Gastrocnemius medialis (tissue), 4 donors: ENCODE data around the gene PIP5K1C. TPM values are rescaled to one million over a fixed set of nuclear protein-coding genes. Genes with fewer than 3 reads are reported as not detected.

Experiments used
- ATAC-seq, 2 donors: fragments of 150-250 bp; one replicate each; pipeline ENCODE4 v1.9.1; 2016
- DNase-seq, 2 donors: peaks; one replicate each; pipeline ENCODE4 v3.0.0-alpha.2; 2019
- H3K27ac ChIP-seq, 4 donors: fragments of 200-600 bp; sonication (generic); 1 replicate in 1 of 4; 2 replicates in 3 of 4; pipeline ENCODE4 v1.5.1; 2016 to 2018; ENCODE audit warnings: mild to moderate bottlenecking in 2 of 4, moderate library complexity in 1 of 4
- H3K27me3 ChIP-seq, 3 donors: fragments of 200-600 bp; sonication (generic) in 2 of 3; 1 replicate in 1 of 3; 2 replicates in 2 of 3; pipeline versions ENCODE4 v1.5.1 to v1.6.0; 2016 to 2019; ENCODE audit warnings: mild to moderate bottlenecking in 1 of 3, moderate library complexity in 1 of 3
- H3K36me3 ChIP-seq, 2 donors: fragments of 200-600 bp; sonication (generic) in 1 of 2; one replicate each; pipeline ENCODE4 v1.5.1; 2017 to 2018
- H3K4me1 ChIP-seq, 2 donors: fragments of 200-600 bp; sonication (generic) in 1 of 2; one replicate each; pipeline ENCODE4 v1.5.1; 2016 to 2017; ENCODE audit warnings: mild to moderate bottlenecking in 2 of 2
- H3K4me3 ChIP-seq, 4 donors: fragments of 200-600 bp; sonication (generic) in 3 of 4; 1 replicate in 1 of 4; 2 replicates in 3 of 4; pipeline ENCODE4 v1.5.1; 2016 to 2019; ENCODE audit warnings: mild to moderate bottlenecking in 2 of 4
- H3K9me3 ChIP-seq, 3 donors: fragments of 200-600 bp; sonication (generic) in 2 of 3; 1 replicate in 1 of 3; 2 replicates in 2 of 3; pipeline ENCODE4 v1.5.1; 2016 to 2019
- CTCF ChIP-seq, 5 experiments: fragments of 450-650 bp in 3 of 5; fragments of 200-600 bp in 2 of 5; sonication (generic) in 2 of 5; IDR thresholded peaks in 4 of 5; conservative IDR thresholded peaks in 1 of 5; 1 replicate in 4 of 5; 2 replicates in 1 of 5; pipeline ENCODE4 v1.5.1; 2016 to 2019; ENCODE audit warnings: antibody characterized with exemption in 5 of 5, mild to moderate bottlenecking in 3 of 5, moderate library complexity in 3 of 5
- POLR2A ChIP-seq, 2 donors: fragments of 450-650 bp; IDR thresholded peaks; one replicate each; pipeline ENCODE4 v1.6.1; 2017; ENCODE audit warnings: antibody characterized with exemption in 2 of 2, mild to moderate bottlenecking in 2 of 2, moderate library complexity in 2 of 2
- in situ Hi-C, 4 donors: fragments of 200-750 bp; cut with MboI; loops; one replicate each; pipeline versions ENCODE4 v1.15.0 to v1.8.0; 2017; ENCODE audit warnings: low sequenced_read_pairs in 4 of 4
- intact Hi-C: fragments of 100-400 bp; cut with DNase I; formaldehyde crosslinking; loops from one replicate; pipeline ENCODE4 v1.15.1; 2023; ENCODE audit warnings: low total_unique reads
- total RNA-seq, 4 donors: library from RNA; depleted of rRNA; stranded (reverse); fragments of >200 nt; gene quantifications; one replicate each; pipeline versions ENCODE4 v1.1.0 to v1.2.3, GENCODE V29; 2016

The PIP5K1C gene
- total RNA-seq, 4 donors from 2014 or later, result 8.2 to 18.0 (median 17.3) TPM

- no peaks in the 10 kb centered on the region for H3K36me3 ChIP-seq
- intact Hi-C loops (no loop called here), in situ Hi-C loops (no loop called here)
- H3K27ac ChIP-seq, result peak overlapping the region in 2 of 4 donors; percentile 80 to 83
- H3K9me3 ChIP-seq, result no peaks in the 10 kb centered on the region
- DNase-seq (no peak), ATAC-seq (no peak)
- no peak for TF ChIP-seq CTCF (IDR thresholded peaks at IDR 0.05 in 4 of 5, conservative IDR thresholded peaks at IDR 0.05 in 1 of 5)
- TF ChIP-seq POLR2A (IDR thresholded peaks at IDR 0.05), result no peak
- H3K27me3 ChIP-seq, result no peaks in the 10 kb centered on the region
- H3K4me3 ChIP-seq, result peak overlapping the region in 2 of 4 donors; percentile 59 to 66
- H3K4me1 ChIP-seq, result peaks cover 0 to 19% of the 10 kb centered on the region in 2 donors
Measured at GRCh38 chr19:3697671-3698385, 2.4 kb downstream of the PIP5K1C start.

GRCh38 chr19:3697094-3697493, 3.2 kb downstream of the PIP5K1C start:
- DNase-seq (no peak), ATAC-seq (no peak)
- TF ChIP-seq CTCF (IDR thresholded peaks at IDR 0.05 in 4 of 5, conservative IDR thresholded peaks at IDR 0.05 in 1 of 5), result no peak
- TF ChIP-seq POLR2A (IDR thresholded peaks at IDR 0.05), result no peak
- Histone ChIP-seq H3K27me3 (no peaks in the 10 kb centered on the region), H3K36me3 (no peaks in the 10 kb centered on the region), H3K4me3 (no peak overlapping the region), H3K9me3 (no peaks in the 10 kb centered on the region), H3K27ac (peak overlapping the region in 1 of 4 donors; percentile 83), H3K4me1 (peaks cover 0 to 19% of the 10 kb centered on the region in 2 donors)
- intact Hi-C loops, result no loop called here
- in situ Hi-C loops, result no loop called here

- intact Hi-C loops, result no loop called here
- Histone ChIP-seq H3K9me3 (no peaks in the 10 kb centered on the region), H3K4me1 (peaks cover 0 to 19% of the 10 kb centered on the region in 2 donors), H3K36me3 (no peaks in the 10 kb centered on the region), H3K4me3 (no peak overlapping the region), H3K27me3 (no peaks in the 10 kb centered on the region), H3K27ac (peak overlapping the region in 1 of 4 donors; percentile 83)
- no peak for DNase-seq
- ATAC-seq, result no peak
- no peak for TF ChIP-seq CTCF (IDR thresholded peaks at IDR 0.05 in 4 of 5, conservative IDR thresholded peaks at IDR 0.05 in 1 of 5)
- no peak for TF ChIP-seq POLR2A (IDR thresholded peaks at IDR 0.05)
- in situ Hi-C loops, result no loop called here
Measured at GRCh38 chr19:3696660-3696995, 3.6 kb downstream of the PIP5K1C start.

GRCh38 chr19:3695986-3696659, 4.1 kb downstream of the PIP5K1C start:
- Histone ChIP-seq H3K27me3 (no peaks in the 10 kb centered on the region), H3K9me3 (no peaks in the 10 kb centered on the region), H3K36me3 (no peaks in the 10 kb centered on the region), H3K27ac (peak overlapping the region in 1 of 4 donors; percentile 25), H3K4me3 (no peak overlapping the region), H3K4me1 (peaks cover 0 to 19% of the 10 kb centered on the region in 2 donors)
- ATAC-seq (no peak), DNase-seq (no peak)
- TF ChIP-seq CTCF (IDR thresholded peaks at IDR 0.05 in 4 of 5, conservative IDR thresholded peaks at IDR 0.05 in 1 of 5) (no peak), POLR2A (IDR thresholded peaks at IDR 0.05) (no peak)
- in situ Hi-C loops (no loop called here), intact Hi-C loops (no loop called here)
